Measurements from ENCODE around the gene MSLN. TPM values are rescaled to one million over a fixed set of nuclear protein-coding genes. Genes with fewer than 3 reads are reported as not detected.

The MSLN gene
- total and polyA plus RNA-seq, 9 of the 15 experiments (the other 6 are each of a cell fraction or from before 2014, with no cell fraction given): not detected

DNA sequence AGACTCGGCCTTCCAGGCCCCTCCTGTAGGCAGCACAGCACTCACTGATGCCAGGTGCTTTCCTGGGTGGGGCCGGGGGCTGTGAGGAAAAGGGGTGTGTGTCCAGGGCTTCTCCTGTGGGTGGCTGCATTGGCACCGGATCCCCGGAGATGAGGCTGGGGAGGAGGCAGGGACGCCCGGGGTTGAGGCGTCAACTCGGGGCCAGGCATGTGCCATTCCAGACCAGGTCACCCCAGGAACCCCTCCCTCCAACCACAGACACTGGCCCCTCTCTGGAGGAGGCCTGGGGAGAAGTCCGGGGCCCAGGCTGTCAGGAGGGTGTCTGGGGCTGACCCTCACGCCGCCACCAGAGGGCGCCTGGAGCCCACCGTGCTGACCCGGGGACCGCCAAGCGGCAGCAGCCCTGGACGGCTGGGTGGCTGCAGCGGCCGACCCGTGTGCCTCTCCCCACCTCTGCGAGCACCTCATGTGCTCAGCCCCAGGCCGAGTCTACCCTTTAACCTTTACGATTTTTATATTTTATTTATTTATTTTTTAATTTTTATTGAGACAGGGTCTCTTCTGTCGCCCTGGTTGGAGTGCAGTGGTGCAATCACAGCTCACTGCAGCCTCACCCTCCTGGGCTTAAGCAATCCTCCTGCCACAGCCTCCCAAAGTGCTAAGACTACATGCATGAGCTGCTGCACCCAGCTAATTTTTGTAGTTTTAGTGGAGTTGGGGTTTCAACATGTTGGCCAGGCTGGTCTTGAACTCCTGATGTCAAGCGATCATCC lies 48.8 kb upstream of the MSLN start (continued):
- TF ChIP-seq AFF1 (IDR thresholded peaks at IDR 0.05; ENCODE audit: low read depth in 1 of 2, partially characterized antibody in 2 of 2): no peak
- TF ChIP-seq, protein P1, sequence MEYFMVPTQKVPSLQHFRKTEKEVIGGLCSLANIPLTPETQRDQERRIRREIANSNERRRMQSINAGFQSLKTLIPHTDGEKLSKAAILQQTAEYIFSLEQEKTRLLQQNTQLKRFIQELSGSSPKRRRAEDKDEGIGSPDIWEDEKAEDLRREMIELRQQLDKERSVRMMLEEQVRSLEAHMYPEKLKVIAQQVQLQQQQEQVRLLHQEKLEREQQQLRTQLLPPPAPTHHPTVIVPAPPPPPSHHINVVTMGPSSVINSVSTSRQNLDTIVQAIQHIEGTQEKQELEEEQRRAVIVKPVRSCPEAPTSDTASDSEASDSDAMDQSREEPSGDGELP (CRISPR knock-in tag; IDR thresholded peaks at IDR 0.05; ENCODE audit: borderline replicate concordance): peak; percentile 70
- TF ChIP-seq ZNF3 (CRISPR knock-in tag; IDR thresholded peaks at IDR 0.05): no peak
- no peak for TF ChIP-seq CBFA2T2 (conservative IDR thresholded peaks at IDR 0.05)
- TF ChIP-seq RFX1 (IDR thresholded peaks at IDR 0.05): peak; percentile 30; the same call in 1 of the 2 replicates
- peak; percentile 95 for TF ChIP-seq SMC3 (conservative IDR thresholded peaks at IDR 0.05; ENCODE audit: insufficient read depth, low read depth, low read length)
- peak; percentile 96 for TF ChIP-seq STAG1 (CRISPR knock-in tag; IDR thresholded peaks at IDR 0.05; ENCODE audit: borderline replicate concordance)
- TF ChIP-seq SIX5 (IDR thresholded peaks at IDR 0.05; ENCODE audit: borderline replicate concordance in 1 of 2, insufficient read depth in 1 of 2, low read depth in 1 of 2, low read length in 2 of 2): no peak
- peak; percentile 84 to 92 for TF ChIP-seq RAD21 (CRISPR knock-in tag; conservative IDR thresholded peaks at IDR 0.05 in 1 of 2, IDR thresholded peaks at IDR 0.05 in 1 of 2)
- TF ChIP-seq ZNF253 (CRISPR knock-in tag; conservative IDR thresholded peaks at IDR 0.05): no peak
- TF ChIP-seq RUNX1 (IDR thresholded peaks at IDR 0.05; ENCODE audit: low read depth): no peak
- TF ChIP-seq FIP1L1 (IDR thresholded peaks at IDR 0.05; ENCODE audit: low read depth, low read length, poor library complexity, severe bottlenecking): peak; percentile 49
- no peak for TF ChIP-seq SIRT6 (IDR thresholded peaks at IDR 0.05; ENCODE audit: low read depth, low read length)
- 0 out of 2 replicates have a peak, but pooled peaks have one; percentile 26 for TF ChIP-seq ETS1 (conservative IDR thresholded peaks at IDR 0.05; ENCODE audit: control insufficient read depth, low read depth, low read length)
- TF ChIP-seq, protein P2, sequence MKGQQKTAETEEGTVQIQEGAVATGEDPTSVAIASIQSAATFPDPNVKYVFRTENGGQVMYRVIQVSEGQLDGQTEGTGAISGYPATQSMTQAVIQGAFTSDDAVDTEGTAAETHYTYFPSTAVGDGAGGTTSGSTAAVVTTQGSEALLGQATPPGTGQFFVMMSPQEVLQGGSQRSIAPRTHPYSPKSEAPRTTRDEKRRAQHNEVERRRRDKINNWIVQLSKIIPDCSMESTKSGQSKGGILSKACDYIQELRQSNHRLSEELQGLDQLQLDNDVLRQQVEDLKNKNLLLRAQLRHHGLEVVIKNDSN (CRISPR knock-in tag; IDR thresholded peaks at IDR 0.05): no peak
- peak; percentile 88 to 97 (median 96) for TF ChIP-seq CTCF (IDR thresholded peaks at IDR 0.05 in 2 of 3, conservative IDR thresholded peaks at IDR 0.05 in 1 of 3; ENCODE audit: insufficient read depth in 2 of 3, low read depth in 1 of 3, low read length in 3 of 3)
- TF ChIP-seq POLR2AphosphoS2 (IDR thresholded peaks at IDR 0.05; ENCODE audit: low read length): no peak
